ENCODE data around the gene ZDHHC24. TPM values are rescaled to one million over a fixed set of nuclear protein-coding genes. Genes with fewer than 3 reads are reported as not detected.

ZDHHC24 gene
- total and polyA plus RNA-seq, 4 donors, result 4.1 to 14.7 (median 9.3) TPM

GRCh38 chr11:66555416-66555815 is 9.6 kb upstream of the ZDHHC24 start:
- no peaks in the 10 kb centered on the region for H3K4me1 ChIP-seq (ENCODE audit: control insufficient read depth in 1 of 2, insufficient read depth in 2 of 2, low read length in 2 of 2)
- no peak overlapping the region for H3K4me3 ChIP-seq (ENCODE audit: low read length in 2 of 2)
- 80 to 88% methylated on average over 3 of the region's 3 CpGs for WGBS, 2 donors
- intact Hi-C loops (cut with DNase I), result no loop called here
- no peak for ATAC-seq (ENCODE audit: low FRiP score)
- no peaks in the 10 kb centered on the region for H3K36me3 ChIP-seq (ENCODE audit: control insufficient read depth in 1 of 2, insufficient read depth in 2 of 2, low read length in 1 of 2)
- no peak overlapping the region for H3K27ac ChIP-seq (ENCODE audit: low read depth in 1 of 2, low read length in 2 of 2)
- H3K27me3 ChIP-seq (ENCODE audit: control insufficient read depth in 1 of 2, insufficient read depth in 2 of 2, low read length in 1 of 2), result no peaks in the 10 kb centered on the region
- DNase-seq, result no peak
- no peaks in the 10 kb centered on the region for H3K9me3 ChIP-seq (ENCODE audit: control insufficient read depth, low read length)

GRCh38 chr11:66554602-66555001 is 8.8 kb upstream of the ZDHHC24 start:
- H3K27me3 ChIP-seq (ENCODE audit: control insufficient read depth in 1 of 2, insufficient read depth in 2 of 2, low read length in 1 of 2), result no peaks in the 10 kb centered on the region
- no peaks in the 10 kb centered on the region for H3K4me1 ChIP-seq (ENCODE audit: control insufficient read depth in 1 of 2, insufficient read depth in 2 of 2, low read length in 2 of 2)
- intact Hi-C loops (cut with DNase I), result no loop called here
- no peak for DNase-seq
- no peak for ATAC-seq (ENCODE audit: low FRiP score)
- no peak overlapping the region for H3K27ac ChIP-seq (ENCODE audit: low read depth in 1 of 2, low read length in 2 of 2)
- no peaks in the 10 kb centered on the region for H3K9me3 ChIP-seq (ENCODE audit: control insufficient read depth, low read length)
- WGBS, 2 donors, result 82 to 83% methylated on average over 5 of the region's 5 CpGs
- no peaks in the 10 kb centered on the region for H3K36me3 ChIP-seq (ENCODE audit: control insufficient read depth in 1 of 2, insufficient read depth in 2 of 2, low read length in 1 of 2)
- H3K4me3 ChIP-seq (ENCODE audit: low read length in 2 of 2), result no peak overlapping the region

GRCh38 chr11:66550887-66551286 is 5.0 kb upstream of the ZDHHC24 start:
- whole genome bisulfite sequencing, 2 donors, result 92 to 96% methylated on average over 4 of the region's 4 CpGs
- Histone ChIP-seq H3K4me3 (ENCODE audit: low read length in 2 of 2) (no peak overlapping the region), H3K9me3 (ENCODE audit: control insufficient read depth, low read length) (no peaks in the 10 kb centered on the region), H3K27ac (ENCODE audit: low read depth in 1 of 2, low read length in 2 of 2) (no peak overlapping the region), H3K36me3 (ENCODE audit: control insufficient read depth in 1 of 2, insufficient read depth in 2 of 2, low read length in 1 of 2) (no peaks in the 10 kb centered on the region), H3K4me1 (ENCODE audit: control insufficient read depth in 1 of 2, insufficient read depth in 2 of 2, low read length in 2 of 2) (no peaks in the 10 kb centered on the region), H3K27me3 (ENCODE audit: control insufficient read depth in 1 of 2, insufficient read depth in 2 of 2, low read length in 1 of 2) (no peaks in the 10 kb centered on the region)
- intact Hi-C loops (cut with DNase I), result no loop called here
- DNase-seq (no peak), ATAC-seq (ENCODE audit: low FRiP score) (no peak)

GRCh38 chr11:66549696-66550095 is 3.8 kb upstream of the ZDHHC24 start:
- Histone ChIP-seq H3K4me1 (ENCODE audit: control insufficient read depth in 1 of 2, insufficient read depth in 2 of 2, low read length in 2 of 2) (no peaks in the 10 kb centered on the region), H3K27me3 (ENCODE audit: control insufficient read depth in 1 of 2, insufficient read depth in 2 of 2, low read length in 1 of 2) (no peaks in the 10 kb centered on the region), H3K27ac (ENCODE audit: low read depth in 1 of 2, low read length in 2 of 2) (no peak overlapping the region), H3K4me3 (ENCODE audit: low read length in 2 of 2) (no peak overlapping the region), H3K36me3 (ENCODE audit: control insufficient read depth in 1 of 2, insufficient read depth in 2 of 2, low read length in 1 of 2) (no peaks in the 10 kb centered on the region), H3K9me3 (ENCODE audit: control insufficient read depth, low read length) (no peaks in the 10 kb centered on the region)
- WGBS, 2 donors, result 93 to 97% methylated on average over 3 of the region's 3 CpGs
- DNase-seq, result no peak
- ATAC-seq (ENCODE audit: low FRiP score), result no peak
- intact Hi-C loops (cut with DNase I), result no loop called here

- Histone ChIP-seq H3K4me1 (ENCODE audit: control insufficient read depth in 1 of 2, insufficient read depth in 2 of 2, low read length in 2 of 2) (no peaks in the 10 kb centered on the region), H3K36me3 (ENCODE audit: control insufficient read depth in 1 of 2, insufficient read depth in 2 of 2, low read length in 1 of 2) (no peaks in the 10 kb centered on the region), H3K27me3 (ENCODE audit: control insufficient read depth in 1 of 2, insufficient read depth in 2 of 2, low read length in 1 of 2) (no peaks in the 10 kb centered on the region), H3K9me3 (ENCODE audit: control insufficient read depth, low read length) (no peaks in the 10 kb centered on the region), H3K27ac (ENCODE audit: low read depth in 1 of 2, low read length in 2 of 2) (no peak overlapping the region), H3K4me3 (ENCODE audit: low read length in 2 of 2) (no peak overlapping the region)
- intact Hi-C loops (cut with DNase I), result no loop called here
- DNase-seq (no peak), ATAC-seq (ENCODE audit: low FRiP score) (no peak)
- WGBS, 2 donors, result 56 to 58% methylated on average over 16 of the region's 16 CpGs
Observed at GRCh38 chr11:66548774-66549630, 3.2 kb upstream of the ZDHHC24 start.

GRCh38 chr11:66548041-66548440 is 2.2 kb upstream of the ZDHHC24 start:
- WGBS, 2 donors, result 49 to 62% methylated on average over 11 of the region's 11 CpGs
- Histone ChIP-seq H3K36me3 (ENCODE audit: control insufficient read depth in 1 of 2, insufficient read depth in 2 of 2, low read length in 1 of 2) (no peaks in the 10 kb centered on the region), H3K27ac (ENCODE audit: low read depth in 1 of 2, low read length in 2 of 2) (no peak overlapping the region), H3K4me1 (ENCODE audit: control insufficient read depth in 1 of 2, insufficient read depth in 2 of 2, low read length in 2 of 2) (no peaks in the 10 kb centered on the region), H3K4me3 (ENCODE audit: low read length in 2 of 2) (no peak overlapping the region), H3K27me3 (ENCODE audit: control insufficient read depth in 1 of 2, insufficient read depth in 2 of 2, low read length in 1 of 2) (no peaks in the 10 kb centered on the region), H3K9me3 (ENCODE audit: control insufficient read depth, low read length) (no peaks in the 10 kb centered on the region)
- no peak for ATAC-seq (ENCODE audit: low FRiP score)
- intact Hi-C loops (cut with DNase I), result no loop called here
- no peak for DNase-seq

- WGBS, 2 donors, result 51 to 61% methylated on average over 5 of the region's 5 CpGs
- Histone ChIP-seq H3K27me3 (ENCODE audit: control insufficient read depth in 1 of 2, insufficient read depth in 2 of 2, low read length in 1 of 2) (no peaks in the 10 kb centered on the region), H3K9me3 (ENCODE audit: control insufficient read depth, low read length) (no peaks in the 10 kb centered on the region), H3K36me3 (ENCODE audit: control insufficient read depth in 1 of 2, insufficient read depth in 2 of 2, low read length in 1 of 2) (no peaks in the 10 kb centered on the region), H3K27ac (ENCODE audit: low read depth in 1 of 2, low read length in 2 of 2) (no peak overlapping the region), H3K4me1 (ENCODE audit: control insufficient read depth in 1 of 2, insufficient read depth in 2 of 2, low read length in 2 of 2) (no peaks in the 10 kb centered on the region), H3K4me3 (ENCODE audit: low read length in 2 of 2) (no peak overlapping the region)
- DNase-seq (no peak), ATAC-seq (ENCODE audit: low FRiP score) (no peak)
- intact Hi-C loops (cut with DNase I), result no loop called here
Observed at GRCh38 chr11:66547662-66548009, 1.8 kb upstream of the ZDHHC24 start.

- intact Hi-C loops (cut with DNase I), result no loop called here
- Histone ChIP-seq H3K36me3 (ENCODE audit: control insufficient read depth in 1 of 2, insufficient read depth in 2 of 2, low read length in 1 of 2) (no peaks in the 10 kb centered on the region), H3K4me3 (ENCODE audit: low read length in 2 of 2) (no peak overlapping the region), H3K27ac (ENCODE audit: low read depth in 1 of 2, low read length in 2 of 2) (no peak overlapping the region), H3K9me3 (ENCODE audit: control insufficient read depth, low read length) (no peaks in the 10 kb centered on the region), H3K4me1 (ENCODE audit: control insufficient read depth in 1 of 2, insufficient read depth in 2 of 2, low read length in 2 of 2) (no peaks in the 10 kb centered on the region), H3K27me3 (ENCODE audit: control insufficient read depth in 1 of 2, insufficient read depth in 2 of 2, low read length in 1 of 2) (no peaks in the 10 kb centered on the region)
- ATAC-seq (ENCODE audit: low FRiP score), result no peak
- no peak for DNase-seq
- 31 to 32% methylated on average over 18 of the region's 18 CpGs for WGBS, 2 donors
Observed at GRCh38 chr11:66546966-66547661, 1.3 kb upstream of the ZDHHC24 start.

Data from aorta (tissue), 5 donors.